Measurements from ENCODE around the gene ATCAY. TPM values are rescaled to one million over a fixed set of nuclear protein-coding genes. Genes with fewer than 3 reads are reported as not detected.

ATCAY gene
- total and polyA plus RNA-seq, 2 of the 4 experiments (the other 2 are of a cell fraction), result 0.31 to 0.36 TPM

DNA sequence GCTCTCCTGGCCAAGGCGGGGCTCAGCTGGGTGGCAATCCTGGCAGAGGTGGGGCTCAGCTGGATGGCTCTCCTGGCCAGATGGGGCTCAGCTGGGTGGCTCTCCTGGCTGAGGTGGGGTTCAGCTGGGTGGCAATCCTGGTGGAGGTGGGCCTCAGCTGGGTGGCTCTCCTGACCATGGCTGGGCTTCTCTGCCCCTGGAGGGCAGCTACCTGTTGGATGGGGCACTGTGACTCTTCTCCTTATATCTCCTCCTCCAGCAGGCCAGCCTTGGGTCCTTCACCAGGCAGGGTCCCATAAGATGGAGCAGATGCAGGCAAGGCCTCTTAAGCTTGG, 28.3 kb upstream of the ATCAY start:
- no peak overlapping the region for H3K18ac ChIP-seq (ENCODE audit: low read depth, low read length)

More for the DNA sequence above, 28.3 kb upstream of the ATCAY start:
- H4K20me1 ChIP-seq (ENCODE audit: insufficient read depth, low read length), result peaks cover 3% of the 10 kb centered on the region; the same call in 1 of the 2 replicates
- no peak overlapping the region for H2AK9ac ChIP-seq (replicated peaks; ENCODE audit: low read depth, low read length, poor library complexity)
- H3K9me3 ChIP-seq (ENCODE audit: control insufficient read depth, insufficient read depth, low read length), result peaks cover 13% of the 10 kb centered on the region
- intact Hi-C loops (cut with micrococcal nuclease) (no loop called here), dilution Hi-C loops (cut with HindIII; ENCODE audit: low sequenced_read_pairs, unreplicated experiment) (no loop called here), in situ Hi-C loops (cut with MboI; ENCODE audit: low sequenced_read_pairs) (no loop called here)
- H3K27ac ChIP-seq (ENCODE audit: insufficient read depth, low read length), result no peak overlapping the region
- H2BK5ac ChIP-seq (ENCODE audit: low read depth, low read length, poor library complexity, severe bottlenecking), result no peak overlapping the region
- no peak for TF ChIP-seq SMC3 (IDR thresholded peaks at IDR 0.05; ENCODE audit: low read depth, low read length)
- TF ChIP-seq MAFK (IDR thresholded peaks at IDR 0.05; ENCODE audit: low read depth, low read length), result no peak
- TF ChIP-seq POLR2A (IDR thresholded peaks at IDR 0.05; ENCODE audit: low read depth, low read length), result no peak
- TF ChIP-seq, protein P1, sequence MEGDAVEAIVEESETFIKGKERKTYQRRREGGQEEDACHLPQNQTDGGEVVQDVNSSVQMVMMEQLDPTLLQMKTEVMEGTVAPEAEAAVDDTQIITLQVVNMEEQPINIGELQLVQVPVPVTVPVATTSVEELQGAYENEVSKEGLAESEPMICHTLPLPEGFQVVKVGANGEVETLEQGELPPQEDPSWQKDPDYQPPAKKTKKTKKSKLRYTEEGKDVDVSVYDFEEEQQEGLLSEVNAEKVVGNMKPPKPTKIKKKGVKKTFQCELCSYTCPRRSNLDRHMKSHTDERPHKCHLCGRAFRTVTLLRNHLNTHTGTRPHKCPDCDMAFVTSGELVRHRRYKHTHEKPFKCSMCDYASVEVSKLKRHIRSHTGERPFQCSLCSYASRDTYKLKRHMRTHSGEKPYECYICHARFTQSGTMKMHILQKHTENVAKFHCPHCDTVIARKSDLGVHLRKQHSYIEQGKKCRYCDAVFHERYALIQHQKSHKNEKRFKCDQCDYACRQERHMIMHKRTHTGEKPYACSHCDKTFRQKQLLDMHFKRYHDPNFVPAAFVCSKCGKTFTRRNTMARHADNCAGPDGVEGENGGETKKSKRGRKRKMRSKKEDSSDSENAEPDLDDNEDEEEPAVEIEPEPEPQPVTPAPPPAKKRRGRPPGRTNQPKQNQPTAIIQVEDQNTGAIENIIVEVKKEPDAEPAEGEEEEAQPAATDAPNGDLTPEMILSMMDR (conservative IDR thresholded peaks at IDR 0.05; ENCODE audit: low read depth, low read length), result no peak
- no peak for TF ChIP-seq CEBPB (IDR thresholded peaks at IDR 0.05; ENCODE audit: low read depth, low read length)
- no peak for TF ChIP-seq MXI1 (IDR thresholded peaks at IDR 0.05; ENCODE audit: borderline replicate concordance, low read depth, low read length)
- no peak for TF ChIP-seq RFX5 (IDR thresholded peaks at IDR 0.05; ENCODE audit: low read depth, low read length)
- TF ChIP-seq FOS (IDR thresholded peaks at IDR 0.05; ENCODE audit: low read depth, low read length), result no peak
- no peak for TF ChIP-seq BHLHE40 (IDR thresholded peaks at IDR 0.05; ENCODE audit: low read depth, low read length)
- TF ChIP-seq, protein P2, sequence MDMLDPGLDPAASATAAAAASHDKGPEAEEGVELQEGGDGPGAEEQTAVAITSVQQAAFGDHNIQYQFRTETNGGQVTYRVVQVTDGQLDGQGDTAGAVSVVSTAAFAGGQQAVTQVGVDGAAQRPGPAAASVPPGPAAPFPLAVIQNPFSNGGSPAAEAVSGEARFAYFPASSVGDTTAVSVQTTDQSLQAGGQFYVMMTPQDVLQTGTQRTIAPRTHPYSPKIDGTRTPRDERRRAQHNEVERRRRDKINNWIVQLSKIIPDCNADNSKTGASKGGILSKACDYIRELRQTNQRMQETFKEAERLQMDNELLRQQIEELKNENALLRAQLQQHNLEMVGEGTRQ (IDR thresholded peaks at IDR 0.05; ENCODE audit: low read depth, low read length), result no peak
- no peak for TF ChIP-seq NFE2L2 (IDR thresholded peaks at IDR 0.05; ENCODE audit: low read depth, low read length)
- no peak for TF ChIP-seq CHD1 (IDR thresholded peaks at IDR 0.05; ENCODE audit: low read depth, low read length)
- H4K91ac ChIP-seq (ENCODE audit: insufficient read depth, low read depth, low read length), result no peak overlapping the region
- peaks cover 20% of the 10 kb centered on the region for H3K27me3 ChIP-seq (ENCODE audit: control insufficient read depth, insufficient read depth, low read length)
- no peak overlapping the region for H3K23ac ChIP-seq (ENCODE audit: low read depth, low read length)
- H2BK15ac ChIP-seq (ENCODE audit: low read depth, low read length), result no peak overlapping the region
- no peak for ATAC-seq (ENCODE audit: low read depth)
- POLR2A ChIA-PET (ENCODE audit: unreplicated experiment), result no interaction called here
- H4K5ac ChIP-seq (ENCODE audit: low read depth, low read length), result no peak overlapping the region
- no peak overlapping the region for H3K4me2 ChIP-seq (ENCODE audit: low read depth, low read length)
- H2BK120ac ChIP-seq (ENCODE audit: low read depth, low read length), result no peak overlapping the region
- no TSS peak for BruUV-seq (replicated peaks)
- no peaks in the 10 kb centered on the region for H3K9me1 ChIP-seq (ENCODE audit: insufficient read depth, low read length)
- H3K79me1 ChIP-seq (ENCODE audit: low read depth in 1 of 2, low read length in 2 of 2), result no peaks in the 10 kb centered on the region
- no peak overlapping the region for H3K9ac ChIP-seq (ENCODE audit: low read depth, low read length)
- no peak overlapping the region for H2AK5ac ChIP-seq (ENCODE audit: low read depth, low read length)
- no peak overlapping the region for H2BK20ac ChIP-seq (ENCODE audit: low read depth, low read length)
- H3K36me3 ChIP-seq (ENCODE audit: control insufficient read depth, insufficient read depth, low read length), result no peaks in the 10 kb centered on the region
- no peak overlapping the region for H3K14ac ChIP-seq (replicated peaks; ENCODE audit: low read depth, low read length)
- no peak overlapping the region for H2AFZ ChIP-seq (replicated peaks; ENCODE audit: low read length, poor library complexity)
- CTCF ChIA-PET, result no interaction called here
- no CpG with 5 or more reads among the region's 1 CpG for WGBS, 2 experiments (ENCODE audit: extremely low coverage in 2 of 2, insufficient read length in 1 of 2)
- H3K4me3 ChIP-seq (ENCODE audit: insufficient read depth, low read depth, low read length), result no peak overlapping the region
- H3K4me1 ChIP-seq (ENCODE audit: control insufficient read depth, insufficient read depth, low read length), result no peaks in the 10 kb centered on the region
- DNase-seq, result no peak
- no peak overlapping the region for H3K4ac ChIP-seq (ENCODE audit: low read depth, low read length)
- H4K8ac ChIP-seq (ENCODE audit: low read depth in 2 of 2, low read length in 2 of 2), result no peak overlapping the region
- H3K56ac ChIP-seq (ENCODE audit: extremely low read depth, insufficient read depth, low read length), result no peak overlapping the region
